ENCODE data around the gene ITGA8.

DNA sequence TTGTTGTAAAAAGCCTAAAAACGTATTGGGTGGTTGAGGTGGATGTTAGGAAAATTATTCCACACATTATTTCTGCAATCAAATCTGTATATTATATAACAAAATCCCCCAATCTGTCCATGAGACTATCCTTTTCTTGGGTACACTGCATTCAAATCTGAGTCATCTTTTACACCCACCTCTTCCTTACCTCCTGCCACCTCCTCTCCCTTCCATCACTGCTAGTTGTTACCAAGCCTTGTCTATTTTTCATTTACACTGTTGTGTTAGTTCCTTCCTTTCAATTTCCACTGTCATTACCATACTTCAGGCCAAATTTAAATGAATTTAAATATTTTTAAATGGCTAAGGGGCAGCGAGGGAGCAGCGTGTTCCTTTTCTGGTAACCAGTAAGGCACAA lies 83.3 kb downstream of the ITGA8 start:
- no peak for TF ChIP-seq POLR2A (IDR thresholded peaks at IDR 0.05)
- TF ChIP-seq, protein P1, sequence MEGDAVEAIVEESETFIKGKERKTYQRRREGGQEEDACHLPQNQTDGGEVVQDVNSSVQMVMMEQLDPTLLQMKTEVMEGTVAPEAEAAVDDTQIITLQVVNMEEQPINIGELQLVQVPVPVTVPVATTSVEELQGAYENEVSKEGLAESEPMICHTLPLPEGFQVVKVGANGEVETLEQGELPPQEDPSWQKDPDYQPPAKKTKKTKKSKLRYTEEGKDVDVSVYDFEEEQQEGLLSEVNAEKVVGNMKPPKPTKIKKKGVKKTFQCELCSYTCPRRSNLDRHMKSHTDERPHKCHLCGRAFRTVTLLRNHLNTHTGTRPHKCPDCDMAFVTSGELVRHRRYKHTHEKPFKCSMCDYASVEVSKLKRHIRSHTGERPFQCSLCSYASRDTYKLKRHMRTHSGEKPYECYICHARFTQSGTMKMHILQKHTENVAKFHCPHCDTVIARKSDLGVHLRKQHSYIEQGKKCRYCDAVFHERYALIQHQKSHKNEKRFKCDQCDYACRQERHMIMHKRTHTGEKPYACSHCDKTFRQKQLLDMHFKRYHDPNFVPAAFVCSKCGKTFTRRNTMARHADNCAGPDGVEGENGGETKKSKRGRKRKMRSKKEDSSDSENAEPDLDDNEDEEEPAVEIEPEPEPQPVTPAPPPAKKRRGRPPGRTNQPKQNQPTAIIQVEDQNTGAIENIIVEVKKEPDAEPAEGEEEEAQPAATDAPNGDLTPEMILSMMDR (IDR thresholded peaks at IDR 0.05), result no peak
